Measurements from ENCODE around the gene EXOC4. TPM values are rescaled to one million over a fixed set of nuclear protein-coding genes. Genes with fewer than 3 reads are reported as not detected.

EXOC4 gene
- total and polyA plus RNA-seq, 2 donors (not counting 3 experiments of a cell fraction or from before 2014, with no cell fraction given): 20.3 to 73.1 TPM

DNA sequence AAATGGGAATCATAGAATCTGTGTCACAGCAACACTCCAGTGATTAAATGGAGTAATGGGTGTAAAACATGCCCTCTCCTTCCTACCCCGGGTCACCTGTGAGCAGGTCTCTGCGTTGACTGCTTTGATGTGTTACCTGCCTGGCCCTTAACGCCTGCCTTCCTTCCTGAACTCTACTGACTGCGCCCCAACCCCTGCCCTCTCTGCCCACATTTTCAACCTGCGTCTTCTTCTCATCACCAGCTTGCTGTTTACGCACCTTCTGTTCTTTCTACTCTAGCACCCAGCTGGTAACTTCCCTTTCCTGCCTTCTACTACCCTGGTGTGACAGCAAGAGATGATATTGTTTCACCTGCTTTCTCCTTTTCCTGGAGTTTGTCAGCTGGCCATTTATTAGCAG is 571.3 kb downstream of the EXOC4 start:
- H3K9me1 ChIP-seq (replicated peaks; ENCODE audit: control insufficient read depth, extremely low read depth, insufficient read depth, low read length): no peaks in the 10 kb centered on the region
- no peak for TF ChIP-seq EZH2 (IDR thresholded peaks at IDR 0.05; ENCODE audit: borderline replicate concordance, low read depth, low read length, severe bottlenecking)
- TF ChIP-seq FOS (IDR thresholded peaks at IDR 0.05; ENCODE audit: borderline replicate concordance, insufficient read depth, low read length): no peak
- TF ChIP-seq, protein P1, sequence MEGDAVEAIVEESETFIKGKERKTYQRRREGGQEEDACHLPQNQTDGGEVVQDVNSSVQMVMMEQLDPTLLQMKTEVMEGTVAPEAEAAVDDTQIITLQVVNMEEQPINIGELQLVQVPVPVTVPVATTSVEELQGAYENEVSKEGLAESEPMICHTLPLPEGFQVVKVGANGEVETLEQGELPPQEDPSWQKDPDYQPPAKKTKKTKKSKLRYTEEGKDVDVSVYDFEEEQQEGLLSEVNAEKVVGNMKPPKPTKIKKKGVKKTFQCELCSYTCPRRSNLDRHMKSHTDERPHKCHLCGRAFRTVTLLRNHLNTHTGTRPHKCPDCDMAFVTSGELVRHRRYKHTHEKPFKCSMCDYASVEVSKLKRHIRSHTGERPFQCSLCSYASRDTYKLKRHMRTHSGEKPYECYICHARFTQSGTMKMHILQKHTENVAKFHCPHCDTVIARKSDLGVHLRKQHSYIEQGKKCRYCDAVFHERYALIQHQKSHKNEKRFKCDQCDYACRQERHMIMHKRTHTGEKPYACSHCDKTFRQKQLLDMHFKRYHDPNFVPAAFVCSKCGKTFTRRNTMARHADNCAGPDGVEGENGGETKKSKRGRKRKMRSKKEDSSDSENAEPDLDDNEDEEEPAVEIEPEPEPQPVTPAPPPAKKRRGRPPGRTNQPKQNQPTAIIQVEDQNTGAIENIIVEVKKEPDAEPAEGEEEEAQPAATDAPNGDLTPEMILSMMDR (IDR thresholded peaks at IDR 0.05; ENCODE audit: extremely low read depth in 1 of 2, insufficient read depth in 1 of 2, low read depth in 1 of 2, low read length in 2 of 2): no peak
- TF ChIP-seq GATA2 (IDR thresholded peaks at IDR 0.05; ENCODE audit: insufficient read depth, insufficient read length, low read depth, low read length): no peak
- no peak for TF ChIP-seq POLR2A (IDR thresholded peaks at IDR 0.05; ENCODE audit: low read depth, low read length)
- no peak for TF ChIP-seq POLR2AphosphoS5 (IDR thresholded peaks at IDR 0.05; ENCODE audit: insufficient read depth, low read depth, low read length)
- TF ChIP-seq JUN (IDR thresholded peaks at IDR 0.05; ENCODE audit: borderline replicate concordance, insufficient read depth, insufficient read length, low read depth): no peak
- H3K9ac ChIP-seq (replicated peaks; ENCODE audit: extremely low read depth, insufficient read depth, low read length): no peak overlapping the region
- ChIA-PET CTCF (interaction anchor here (0.9 kb wide), 1 partner anchor 24 kb away, joined by 3 read pairs; no protein-coding TSS in a partner anchor), POLR2A (no interaction called here)
- H3K9me3 ChIP-seq (replicated peaks; ENCODE audit: control insufficient read depth, insufficient read depth, low read length): no peaks in the 10 kb centered on the region
- no peaks in the 10 kb centered on the region for H3K27me3 ChIP-seq (ENCODE audit: control insufficient read depth in 2 of 2, insufficient read depth in 2 of 2, low read length in 2 of 2)
- H3K79me2 ChIP-seq (ENCODE audit: control insufficient read depth, insufficient read depth, low read length): no peaks in the 10 kb centered on the region
- BruUV-seq (replicated peaks): no TSS peak
- H3K4me2 ChIP-seq (ENCODE audit: insufficient read depth, low read length): no peak overlapping the region
- no peak overlapping the region for H2AFZ ChIP-seq (ENCODE audit: low read depth, low read length)
- H3K36me3 ChIP-seq (ENCODE audit: control insufficient read depth in 2 of 2, extremely low read depth in 1 of 2, insufficient read depth in 2 of 2, low read length in 2 of 2): no peaks in the 10 kb centered on the region
- FAIRE-seq: no peak
- peaks cover 5% of the 10 kb centered on the region for H3K4me1 ChIP-seq (ENCODE audit: control insufficient read depth, extremely low read depth, insufficient read depth, low read length)
- no peak overlapping the region for H3K4me3 ChIP-seq (replicated peaks in 1 of 3; ENCODE audit: insufficient read depth in 1 of 3, low read depth in 1 of 3, low read length in 3 of 3)
- no peak for DNase-seq (ENCODE audit: low read depth, low spot score)
- intact Hi-C loops (cut with micrococcal nuclease): no loop called here
- H3K27ac ChIP-seq (ENCODE audit: insufficient read depth, low read depth, low read length): no peak overlapping the region
- H4K20me1 ChIP-seq (replicated peaks; ENCODE audit: control insufficient read depth, extremely low read depth, insufficient read depth, low read length): no peaks in the 10 kb centered on the region
- dilution Hi-C loops (cut with MboI; ENCODE audit: extremely low pct_ligation_motif_present, low sequenced_read_pairs): no loop called here
